Measurements from ENCODE around the gene SPAG6.

The SPAG6 gene

DNA sequence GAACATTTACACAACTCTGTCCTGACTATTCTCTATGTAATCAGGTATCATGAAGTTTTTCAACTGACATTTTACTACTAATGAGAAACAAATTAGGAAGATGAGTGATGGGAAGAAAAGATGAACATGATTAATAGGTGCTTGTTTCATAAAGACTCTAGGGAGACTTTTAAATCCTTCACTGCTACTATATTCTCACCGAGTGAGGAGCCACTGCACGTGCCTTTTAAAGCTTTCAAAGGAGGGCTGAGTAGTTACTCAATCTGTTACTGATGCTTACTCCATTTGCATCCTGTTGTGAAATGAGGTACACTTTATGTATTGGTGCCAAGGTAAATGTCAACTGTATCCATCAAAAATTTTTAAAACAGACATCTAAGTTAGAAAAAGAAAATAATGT is 30.4 kb upstream of the SPAG6 start:
- peaks cover 14% of the 10 kb centered on the region; the same call in 1 of the 2 replicates for H3K4me1 ChIP-seq (ENCODE audit: control insufficient read depth, insufficient read depth, low read length)
- ChIA-PET POLR2A (interaction anchor here (0.5 to 4.5 kb wide), 4 partner anchors 26 to 312 kb away, joined by 4 to 37 read pairs (median 17); partner anchors contain the start of gene DNAJC1), CTCF (no interaction called here)
- no peaks in the 10 kb centered on the region for H3K36me3 ChIP-seq (ENCODE audit: control insufficient read depth in 2 of 2, insufficient read depth in 1 of 2, low read length in 2 of 2)
- no peak overlapping the region for H3K4me3 ChIP-seq (ENCODE audit: low read depth, low read length)
- TF ChIP-seq, protein P1, sequence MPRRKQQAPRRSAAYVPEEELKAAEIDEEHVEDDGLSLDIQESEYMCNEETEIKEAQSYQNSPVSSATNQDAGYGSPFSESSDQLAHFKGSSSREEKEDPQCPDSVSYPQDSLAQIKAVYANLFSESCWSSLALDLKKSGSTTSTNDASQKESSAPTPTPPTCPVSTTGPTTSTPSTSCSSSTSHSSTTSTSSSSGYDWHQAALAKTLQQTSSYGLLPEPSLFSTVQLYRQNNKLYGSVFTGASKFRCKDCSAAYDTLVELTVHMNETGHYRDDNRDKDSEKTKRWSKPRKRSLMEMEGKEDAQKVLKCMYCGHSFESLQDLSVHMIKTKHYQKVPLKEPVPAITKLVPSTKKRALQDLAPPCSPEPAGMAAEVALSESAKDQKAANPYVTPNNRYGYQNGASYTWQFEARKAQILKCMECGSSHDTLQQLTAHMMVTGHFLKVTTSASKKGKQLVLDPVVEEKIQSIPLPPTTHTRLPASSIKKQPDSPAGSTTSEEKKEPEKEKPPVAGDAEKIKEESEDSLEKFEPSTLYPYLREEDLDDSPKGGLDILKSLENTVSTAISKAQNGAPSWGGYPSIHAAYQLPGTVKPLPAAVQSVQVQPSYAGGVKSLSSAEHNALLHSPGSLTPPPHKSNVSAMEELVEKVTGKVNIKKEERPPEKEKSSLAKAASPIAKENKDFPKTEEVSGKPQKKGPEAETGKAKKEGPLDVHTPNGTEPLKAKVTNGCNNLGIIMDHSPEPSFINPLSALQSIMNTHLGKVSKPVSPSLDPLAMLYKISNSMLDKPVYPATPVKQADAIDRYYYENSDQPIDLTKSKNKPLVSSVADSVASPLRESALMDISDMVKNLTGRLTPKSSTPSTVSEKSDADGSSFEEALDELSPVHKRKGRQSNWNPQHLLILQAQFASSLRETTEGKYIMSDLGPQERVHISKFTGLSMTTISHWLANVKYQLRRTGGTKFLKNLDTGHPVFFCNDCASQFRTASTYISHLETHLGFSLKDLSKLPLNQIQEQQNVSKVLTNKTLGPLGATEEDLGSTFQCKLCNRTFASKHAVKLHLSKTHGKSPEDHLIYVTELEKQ (tag by site-specific recombination; IDR thresholded peaks at IDR 0.05; ENCODE audit: borderline replicate concordance), result no peak
- TF ChIP-seq MYNN (tag by site-specific recombination; IDR thresholded peaks at IDR 0.05; ENCODE audit: borderline replicate concordance), result peak; percentile 65; the same call in 1 of the 2 replicates
- TF ChIP-seq YY2 (tag by site-specific recombination; IDR thresholded peaks at IDR 0.05), result no peak
- TF ChIP-seq ZNF488 (tag by site-specific recombination; IDR thresholded peaks at IDR 0.05), result no peak
- TF ChIP-seq ZNF10 (tag by site-specific recombination; IDR thresholded peaks at IDR 0.05), result peak; percentile 89
- 0 out of 2 replicates have a peak, but pooled peaks have one; percentile 26 for TF ChIP-seq FEZF1 (tag by site-specific recombination; IDR thresholded peaks at IDR 0.05)
- 0 out of 2 replicates have a peak, but pooled peaks have one; percentile 29 for TF ChIP-seq ZBTB8A (tag by site-specific recombination; IDR thresholded peaks at IDR 0.05)
- no peak for TF ChIP-seq ZNF2 (tag by site-specific recombination; IDR thresholded peaks at IDR 0.05)
- 0 out of 2 replicates have a peak, but pooled peaks have one; percentile 30 for TF ChIP-seq ZNF18 (tag by site-specific recombination; IDR thresholded peaks at IDR 0.05)
- peak; percentile 76 for TF ChIP-seq OSR2 (tag by site-specific recombination; IDR thresholded peaks at IDR 0.05)
- TF ChIP-seq IKZF3 (tag by site-specific recombination; IDR thresholded peaks at IDR 0.05), result 0 out of 2 replicates have a peak, but pooled peaks have one; percentile 33
- no peak for TF ChIP-seq ZNF791 (tag by site-specific recombination; IDR thresholded peaks at IDR 0.05)
- TF ChIP-seq PRDM6 (tag by site-specific recombination; IDR thresholded peaks at IDR 0.05), result no peak; the same call in 1 of the 2 replicates
- no peak overlapping the region for H3K27ac ChIP-seq (ENCODE audit: extremely low read depth, low read depth, low read length)
- H3K9me3 ChIP-seq (ENCODE audit: control insufficient read depth, insufficient read depth, low read depth, low read length), result no peaks in the 10 kb centered on the region

DNA sequence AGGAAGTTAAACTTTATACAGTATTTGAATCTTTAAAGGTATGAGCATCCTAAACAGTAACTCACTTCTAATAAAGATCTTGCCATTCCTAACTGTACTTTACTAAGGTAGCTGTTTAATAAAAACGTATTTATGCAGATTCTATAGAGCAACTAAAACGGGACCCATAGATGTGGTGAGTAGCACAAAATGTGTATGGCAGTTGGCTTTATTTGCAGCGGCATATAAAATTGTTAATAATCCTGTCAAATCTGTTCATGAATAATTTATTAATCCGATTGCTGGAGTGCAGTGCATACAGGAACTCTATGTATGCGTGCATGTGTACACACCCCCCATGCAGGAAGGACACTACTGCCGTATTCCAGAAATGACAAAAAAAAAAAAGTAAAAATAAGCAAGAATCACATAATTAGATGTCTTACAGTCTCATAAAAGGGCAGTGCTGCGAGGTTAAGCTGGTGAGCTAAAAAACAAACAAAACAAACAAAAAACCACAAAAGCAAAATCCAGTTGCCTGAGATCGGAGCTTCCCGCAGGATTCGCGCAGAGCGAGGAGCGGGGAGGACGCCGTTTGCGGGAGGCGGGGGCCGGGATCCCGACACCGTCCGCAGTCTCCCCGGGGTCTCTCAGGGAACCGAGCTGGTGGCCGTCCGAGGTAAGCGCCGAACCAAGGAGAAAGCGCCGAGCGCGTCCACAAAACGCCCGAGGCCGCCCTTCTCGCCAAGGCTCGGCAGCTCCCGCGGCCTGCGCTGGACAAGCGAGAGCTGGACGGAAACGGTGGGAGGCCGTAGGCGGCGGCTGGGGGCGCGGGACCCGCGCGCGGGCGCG is 29.6 kb upstream of the SPAG6 start:
- peaks cover 14% of the 10 kb centered on the region; the same call in 1 of the 2 replicates for H3K4me1 ChIP-seq (ENCODE audit: control insufficient read depth, insufficient read depth, low read length)
- CTCF ChIA-PET, result interaction anchor here (0.7 to 1.2 kb wide), 7 partner anchors 83 to 818 kb away, joined by 3 read pairs; partner anchors contain the start of gene EBLN1
- no peaks in the 10 kb centered on the region for H3K36me3 ChIP-seq (ENCODE audit: control insufficient read depth in 2 of 2, insufficient read depth in 1 of 2, low read length in 2 of 2)
- POLR2A ChIA-PET, result interaction anchor here (1.0 to 4.5 kb wide), 12 partner anchors 8 to 319 kb away, joined by 3 to 37 read pairs (median 6); partner anchors contain the start of genes DNAJC1 and SPAG6
- no peaks in the 10 kb centered on the region for H3K9me3 ChIP-seq (ENCODE audit: control insufficient read depth, insufficient read depth, low read depth, low read length)
- peak overlapping the region; percentile 96 for H3K27ac ChIP-seq (ENCODE audit: extremely low read depth, low read depth, low read length)
- H3K4me3 ChIP-seq (ENCODE audit: low read depth, low read length), result peak overlapping the region; percentile 75
- TF ChIP-seq ZNF600 (tag by site-specific recombination; IDR thresholded peaks at IDR 0.05) (peak; percentile 71), KLF8 (tag by site-specific recombination; IDR thresholded peaks at IDR 0.05) (peak; percentile 43; the same call in 1 of the 2 replicates), ZBTB17 (tag by site-specific recombination; IDR thresholded peaks at IDR 0.05) (peak; percentile 74), ZBTB21 (tag by site-specific recombination; IDR thresholded peaks at IDR 0.05) (0 out of 2 replicates have a peak, but pooled peaks have one; percentile 32), ZNF792 (tag by site-specific recombination; IDR thresholded peaks at IDR 0.05) (peak; percentile 85; the same call in 1 of the 2 replicates), ZNF423 (tag by site-specific recombination; IDR thresholded peaks at IDR 0.05) (no peak)
- TF ChIP-seq, protein P2, sequence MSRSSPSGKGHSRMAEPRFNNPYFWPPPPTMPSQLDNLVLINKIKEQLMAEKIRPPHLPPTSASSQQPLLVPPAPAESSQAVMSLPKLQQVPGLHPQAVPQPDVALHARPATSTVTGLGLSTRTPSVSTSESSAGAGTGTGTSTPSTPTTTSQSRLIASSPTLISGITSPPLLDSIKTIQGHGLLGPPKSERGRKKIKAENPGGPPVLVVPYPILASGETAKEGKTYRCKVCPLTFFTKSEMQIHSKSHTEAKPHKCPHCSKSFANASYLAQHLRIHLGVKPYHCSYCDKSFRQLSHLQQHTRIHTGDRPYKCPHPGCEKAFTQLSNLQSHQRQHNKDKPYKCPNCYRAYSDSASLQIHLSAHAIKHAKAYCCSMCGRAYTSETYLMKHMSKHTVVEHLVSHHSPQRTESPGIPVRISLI (tag by site-specific recombination; IDR thresholded peaks at IDR 0.05), result peak; percentile 88

Measured in HEK293 (cell line).